H1 (cell line): ENCODE results near the gene ITGB2.

Source experiments
- BRCA1 ChIP-seq: IDR thresholded peaks from 2 replicates; pipeline ENCODE4 v1.6.1; 2012; ENCODE audit warnings: low read depth, low read length, improper control_type of control experiment
- CREB1 ChIP-seq: IDR thresholded peaks from 2 replicates; pipeline ENCODE4 v1.6.1; 2012; ENCODE audit warnings: inconsistent platforms
- CTCF ChIP-seq, 3 experiments: IDR thresholded peaks; 1 replicate in 2 of 3; 2 replicates in 1 of 3; pipeline versions ENCODE4 v1.5.1 to v1.6.1; 2011; ENCODE audit warnings: low read length in 3 of 3, mild to moderate bottlenecking in 3 of 3, inconsistent platforms in 2 of 3, low read depth in 1 of 3, moderate library complexity in 1 of 3; ENCODE audit not compliant: insufficient read depth in 1 of 3; ENCODE audit errors: control extremely low read depth in 1 of 3
- EP300 ChIP-seq, 2 experiments: IDR thresholded peaks; 1 replicate in 1 of 2; 2 replicates in 1 of 2; pipeline ENCODE4 v1.6.1; 2011 to 2012; ENCODE audit warnings: low read depth in 2 of 2, low read length in 2 of 2, mild to moderate bottlenecking in 2 of 2, borderline replicate concordance in 1 of 2, inconsistent platforms in 1 of 2, moderate library complexity in 1 of 2
- EZH2 ChIP-seq: fragments of 200-600 bp; sonication (generic); IDR thresholded peaks from 2 replicates; pipeline ENCODE4 v1.7.1; 2012; ENCODE audit warnings: low read depth, mild to moderate bottlenecking, moderate library complexity, low read length, inconsistent platforms; ENCODE audit not compliant: severe bottlenecking
- JUN ChIP-seq: IDR thresholded peaks from 2 replicates; pipeline ENCODE4 v1.6.1; 2011; ENCODE audit warnings: low read depth, mild to moderate bottlenecking, improper control_type of control experiment, low read length
- POLR2A ChIP-seq, 2 experiments: IDR thresholded peaks; 1 replicate in 1 of 2; 2 replicates in 1 of 2; pipeline ENCODE4 v1.6.1; 2011; ENCODE audit warnings: low read depth in 2 of 2, low read length in 2 of 2, mild to moderate bottlenecking in 2 of 2; ENCODE audit errors: control extremely low read depth in 1 of 2
- POLR2AphosphoS5 ChIP-seq: IDR thresholded peaks from 2 replicates; pipeline ENCODE4 v1.6.1; 2011; ENCODE audit warnings: low read depth, low read length
- SRF ChIP-seq: IDR thresholded peaks from 2 replicates; pipeline ENCODE4 v1.6.1; 2011; ENCODE audit warnings: mild to moderate bottlenecking, low read depth, low read length, moderate library complexity
- TAF1 ChIP-seq: IDR thresholded peaks from 2 replicates; pipeline ENCODE4 v1.6.1; 2011; ENCODE audit warnings: mild to moderate bottlenecking, low read depth, low read length

- TF ChIP-seq EZH2 (no peak), TAF1 (no peak), CTCF (IDR thresholded peaks at IDR 0.05; ENCODE audit: control extremely low read depth in 1 of 3, insufficient read depth in 1 of 3, low read depth in 1 of 3, low read length in 3 of 3) (no peak), JUN (no peak), POLR2AphosphoS5 (no peak), POLR2A (IDR thresholded peaks at IDR 0.05; ENCODE audit: control extremely low read depth in 1 of 2, low read depth in 2 of 2, low read length in 2 of 2) (no peak), CREB1 (no peak), BRCA1 (no peak), EP300 (IDR thresholded peaks at IDR 0.05; ENCODE audit: borderline replicate concordance in 1 of 2, low read depth in 2 of 2, low read length in 2 of 2) (no peak), SRF (no peak)
These were observed 17.0 kb downstream of the ITGB2 start for GRCh38 chr21:44903689-44904088.
